CD4-positive, alpha-beta T cell treated with Interleukin-15 for 4 hours (primary cell): ENCODE results near the gene LLGL1.
A peak's percentile ranks its signal among the peaks of the same experiment; 100 is the strongest.

Experiments
- DNase-seq: peaks from one replicate; pipeline ENCODE4 v3.0.0-alpha.2; 2020; ENCODE audit warnings: low spot score

The LLGL1 gene

GRCh38 chr17:18253187-18253884, 27.9 kb downstream of the LLGL1 start:
- no peak for DNase-seq

GRCh38 chr17:18253947-18254821, 28.7 kb downstream of the LLGL1 start:
- DNase-seq, result no peak

GRCh38 chr17:18254888-18255649, 29.6 kb downstream of the LLGL1 start:
- no peak for DNase-seq

GRCh38 chr17:18256351-18256750, 30.9 kb downstream of the LLGL1 start:
- no peak for DNase-seq

GRCh38 chr17:18256776-18257175, 31.3 kb downstream of the LLGL1 start:
- DNase-seq, result no peak

- peak; percentile 18 for DNase-seq
Observed at GRCh38 chr17:18257268-18257981, 32.0 kb downstream of the LLGL1 start.

- DNase-seq, result peak; percentile 47
Observed at GRCh38 chr17:18257982-18258355, 32.5 kb downstream of the LLGL1 start.

GRCh38 chr17:18258356-18259038, 33.1 kb downstream of the LLGL1 start, which contains the start of gene FLII:
Gene FLII (minus strand): TSS chr17:18258738. CDS start chr17:18258690, 48 bp downstream.
- peak; percentile 45 for DNase-seq

GRCh38 chr17:18259621-18260331, 34.3 kb downstream of the LLGL1 start:
- no peak for DNase-seq

- peak; percentile 93 for DNase-seq
Observed at GRCh38 chr17:18260332-18261145, 35.1 kb downstream of the LLGL1 start, which contains the start of gene MIEF2. Gene MIEF2 (plus strand): TSS chr17:18260662. CDS start chr17:18262721, 2,059 bp downstream.

GRCh38 chr17:18261146-18261515, 35.7 kb downstream of the LLGL1 start:
- peak; percentile 36 for DNase-seq

GRCh38 chr17:18261659-18262058, 36.2 kb downstream of the LLGL1 start:
- DNase-seq, result no peak

- DNase-seq, result no peak
Observed at GRCh38 chr17:18262111-18262510, 36.7 kb downstream of the LLGL1 start.

- DNase-seq, result no peak
Observed at GRCh38 chr17:18262641-18263040, 37.2 kb downstream of the LLGL1 start.

- no peak for DNase-seq
Observed at GRCh38 chr17:18263885-18264682, 38.6 kb downstream of the LLGL1 start.

- DNase-seq, result no peak
Observed at GRCh38 chr17:18267366-18267765, 41.9 kb downstream of the LLGL1 start.

GRCh38 chr17:18267927-18268711, 42.7 kb downstream of the LLGL1 start:
- no peak for DNase-seq
